Vagina (tissue), 1 donor: Measurements from ENCODE around the gene DDC. TPM values are rescaled to one million over a fixed set of nuclear protein-coding genes. Genes with fewer than 3 reads are reported as not detected.

Experiments
- small RNA-seq: library from RNA; depleted of rRNA; stranded (forward); fragments of <200 nt; gene quantifications from one replicate; pipeline ENCODE3, GENCODE V24; 2016
- total RNA-seq: library from RNA; depleted of rRNA; stranded (reverse); fragments of >200 nt; gene quantifications from one replicate; pipeline ENCODE4 v1.2.3, GENCODE V29; 2016

DDC gene
- total RNA-seq, 1 donor from 2014 or later, result 1.7 TPM

Small RNAs within 50 kb of the gene (small RNA-seq; reads per million reads assigned to genes)
- not detected for gene RNU6-1091P

Other genes starting within 250 kb of the DDC start
- 7.9 TPM for gene FIGNL1, start 115.1 kb downstream of the DDC start, total RNA-seq
- gene GRB10, start 217.5 kb upstream of the DDC start, total RNA-seq, result 48.6 TPM